Karpas-422 (cell line): ENCODE results near the gene LEMD2. TPM values are rescaled to one million over a fixed set of nuclear protein-coding genes. Genes with fewer than 3 reads are reported as not detected.

Experiments used
- DNase-seq: peaks from one replicate; pipeline ENCODE4 v3.0.0-alpha.2; 2015
- H2AFZ ChIP-seq: fragments of 200-600 bp; sonication (generic); 2 replicates; pipeline ENCODE4 v1.6.1; 2014; ENCODE audit warnings: antibody characterized with exemption, low read length, mixed read lengths
- H3K27ac ChIP-seq: fragments of 200-600 bp; sonication (generic); 2 replicates; pipeline ENCODE4 v1.5.1; 2014; ENCODE audit warnings: mild to moderate bottlenecking, low read length, moderate library complexity
- H3K27me3 ChIP-seq: fragments of 200-600 bp; sonication (generic); 2 replicates; pipeline ENCODE4 v1.6.1; 2014; ENCODE audit warnings: low read length, mixed read lengths
- H3K36me3 ChIP-seq: fragments of 200-600 bp; sonication (generic); 2 replicates; pipeline ENCODE4 v1.6.1; 2014; ENCODE audit warnings: low read length, mixed read lengths; ENCODE audit not compliant: insufficient read depth
- H3K4me1 ChIP-seq: fragments of 200-600 bp; sonication (generic); 2 replicates; pipeline ENCODE4 v1.6.1; 2014; ENCODE audit warnings: mild to moderate bottlenecking, low read length, mixed read lengths
- H3K4me2 ChIP-seq: fragments of 200-600 bp; sonication (generic); 2 replicates; pipeline ENCODE4 v1.6.1; 2014; ENCODE audit warnings: low read length, low read depth, mild to moderate bottlenecking; ENCODE audit not compliant: poor library complexity, severe bottlenecking
- H3K4me3 ChIP-seq: fragments of 200-600 bp; sonication (generic); 2 replicates; pipeline ENCODE4 v1.5.1; 2014; ENCODE audit warnings: mild to moderate bottlenecking, antibody characterized with exemption, low read length, mixed read lengths
- H3K79me2 ChIP-seq: fragments of 200-600 bp; sonication (generic); 2 replicates; pipeline ENCODE4 v1.6.1; 2014; ENCODE audit warnings: mild to moderate bottlenecking, low read length, mixed read lengths
- H3K9ac ChIP-seq: fragments of 200-600 bp; sonication (generic); 2 replicates; pipeline ENCODE4 v1.6.0; 2014; ENCODE audit warnings: low read length
- H3K9me2 ChIP-seq: fragments of 200-600 bp; sonication (generic), shearing (Covaris generic); replicated peaks from 2 replicates; pipeline ENCODE4 v1.6.0; 2014; ENCODE audit warnings: mild to moderate bottlenecking, low read length, moderate library complexity; ENCODE audit not compliant: insufficient read depth
- H3K9me3 ChIP-seq: fragments of 300-700, 200-600 bp; sonication (generic); 2 replicates; pipeline ENCODE4 v1.6.1; 2014; ENCODE audit warnings: low read length, mixed read lengths
- H4K20me1 ChIP-seq: fragments of 200-600 bp; sonication (generic); 2 replicates; pipeline ENCODE4 v1.6.1; 2014; ENCODE audit warnings: mild to moderate bottlenecking, antibody characterized with exemption, low read length, low read depth; ENCODE audit not compliant: insufficient read depth
- total RNA-seq: library from RNA; depleted of rRNA; stranded (reverse); fragments of >200 nt; shearing (Covaris generic); gene quantifications from 2 replicates; pipeline ENCODE4 v1.2.3, GENCODE V29; 2014; ENCODE audit warnings: low replicate concordance

The LEMD2 gene
- total RNA-seq, 1 experiment from 2014 or later, result 32.8 TPM

DNA sequence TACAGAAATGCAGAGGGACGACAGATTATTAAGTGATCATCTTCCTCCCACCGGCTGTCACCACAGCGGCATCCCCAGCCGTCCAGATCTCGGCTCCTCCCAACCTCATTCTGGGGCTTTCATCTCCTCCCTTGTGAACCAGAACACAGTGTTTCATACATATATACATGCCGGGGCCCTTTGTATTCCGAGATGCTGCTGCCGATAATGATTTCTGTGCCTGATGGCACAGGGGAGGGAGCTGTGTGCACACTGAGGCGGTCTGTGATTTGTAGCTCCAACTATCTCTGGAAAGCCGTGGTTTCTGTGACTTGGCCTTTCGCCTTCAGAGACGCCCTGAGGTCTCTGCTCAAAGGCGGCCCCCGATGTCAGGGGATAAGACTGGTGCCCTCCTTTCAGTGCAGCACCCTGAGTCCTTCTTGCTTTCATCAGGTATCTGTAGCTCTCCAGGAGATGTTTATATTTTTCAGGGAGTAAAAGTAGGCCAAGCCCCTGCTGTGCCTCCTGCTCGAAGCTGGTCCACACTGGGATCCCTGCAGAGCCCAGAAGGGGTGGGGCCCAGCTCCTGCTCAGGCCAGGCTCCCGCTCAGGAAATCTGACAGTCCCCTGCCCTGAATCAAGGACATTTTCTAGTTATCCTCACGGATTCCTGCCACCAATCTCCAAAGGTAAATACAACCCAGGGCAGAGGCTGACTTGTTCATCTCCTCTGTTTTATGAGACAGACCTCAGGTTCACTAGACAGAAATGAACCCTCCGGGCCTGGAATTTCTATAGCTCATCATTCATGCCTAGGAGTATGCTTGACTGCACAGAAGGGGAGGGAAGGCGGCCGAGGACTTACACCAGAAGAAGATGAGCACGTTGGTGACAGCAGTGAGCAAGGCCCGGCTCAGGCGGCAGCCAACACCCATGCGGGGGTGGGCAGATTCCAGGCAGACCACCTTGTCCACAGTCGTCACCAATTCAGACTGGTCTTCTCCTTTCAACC, 11.2 kb downstream of the LEMD2 start:
- no peak overlapping the region for H3K4me2 ChIP-seq
- no peak overlapping the region for H3K27ac ChIP-seq

DNA sequence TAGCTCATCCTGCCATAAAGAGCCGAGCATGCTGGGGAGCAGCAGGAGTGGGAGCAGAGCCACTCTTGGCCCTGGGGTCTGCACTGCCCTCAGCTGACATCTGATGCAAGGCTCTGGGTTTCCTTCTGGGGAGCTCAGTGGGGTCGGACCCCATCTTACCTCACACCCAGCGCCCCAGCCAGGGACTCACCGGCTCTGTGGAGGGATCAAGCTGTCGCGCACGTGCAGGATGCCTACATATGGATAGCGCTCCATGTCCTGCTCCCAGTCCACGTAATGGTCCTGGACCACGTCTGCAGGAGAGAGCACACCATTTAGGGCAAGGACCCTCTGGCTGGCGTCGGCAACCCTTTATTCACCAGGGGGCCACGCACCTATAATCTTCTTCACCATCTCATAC, 12.2 kb downstream of the LEMD2 start:
- Histone ChIP-seq H4K20me1 (peaks cover 19% of the 10 kb centered on the region; the same call in 1 of the 2 replicates), H3K79me2 (no peaks in the 10 kb centered on the region), H3K9ac (no peak overlapping the region), H3K4me3 (no peak overlapping the region), H3K4me2 (no peak overlapping the region), H3K36me3 (peaks cover 34% of the 10 kb centered on the region), H3K27me3 (no peaks in the 10 kb centered on the region), H3K27ac (no peak overlapping the region), H2AFZ (no peak overlapping the region), H3K9me2 (no peaks in the 10 kb centered on the region), H3K9me3 (no peaks in the 10 kb centered on the region), H3K4me1 (no peaks in the 10 kb centered on the region)
- DNase-seq, result no peak

More for the DNA sequence above, 11.2 kb downstream of the LEMD2 start:
- no peaks in the 10 kb centered on the region for H3K27me3 ChIP-seq
- no peak for DNase-seq
- H3K36me3 ChIP-seq, result peaks cover 37% of the 10 kb centered on the region
- no peaks in the 10 kb centered on the region for H3K4me1 ChIP-seq
- peaks cover 14% of the 10 kb centered on the region; the same call in 1 of the 2 replicates for H4K20me1 ChIP-seq
- no peak overlapping the region for H3K9ac ChIP-seq
- no peaks in the 10 kb centered on the region for H3K9me3 ChIP-seq
- H2AFZ ChIP-seq, result no peak overlapping the region
- no peaks in the 10 kb centered on the region for H3K9me2 ChIP-seq
- H3K79me2 ChIP-seq, result no peaks in the 10 kb centered on the region
- no peak overlapping the region for H3K4me3 ChIP-seq

DNA sequence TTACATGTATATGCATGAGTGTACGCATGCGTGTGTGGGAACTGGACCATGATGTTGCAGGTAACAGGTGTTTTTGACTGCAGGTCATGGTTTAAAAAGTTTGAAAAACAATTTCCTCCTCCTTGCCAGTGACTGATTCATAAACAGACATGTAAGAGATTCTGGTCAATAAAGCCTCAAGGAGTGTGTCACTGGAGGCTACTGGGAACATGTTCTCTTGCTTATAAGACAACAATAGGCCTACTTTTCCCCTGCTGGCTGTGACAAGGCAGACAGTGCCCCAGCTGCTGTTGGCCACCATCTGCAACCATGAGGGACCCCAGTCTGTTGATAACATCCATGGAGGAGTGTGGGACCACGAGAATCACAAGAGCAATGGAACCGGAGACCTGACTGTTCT, 12.7 kb downstream of the LEMD2 start:
- no peak for DNase-seq
- Histone ChIP-seq H3K9ac (no peak overlapping the region), H2AFZ (no peak overlapping the region), H3K36me3 (peaks cover 33% of the 10 kb centered on the region), H4K20me1 (peaks cover 23% of the 10 kb centered on the region; the same call in 1 of the 2 replicates), H3K27me3 (no peaks in the 10 kb centered on the region), H3K9me3 (no peaks in the 10 kb centered on the region), H3K9me2 (no peaks in the 10 kb centered on the region), H3K27ac (no peak overlapping the region), H3K79me2 (no peaks in the 10 kb centered on the region), H3K4me1 (no peaks in the 10 kb centered on the region), H3K4me3 (no peak overlapping the region), H3K4me2 (no peak overlapping the region)

DNA sequence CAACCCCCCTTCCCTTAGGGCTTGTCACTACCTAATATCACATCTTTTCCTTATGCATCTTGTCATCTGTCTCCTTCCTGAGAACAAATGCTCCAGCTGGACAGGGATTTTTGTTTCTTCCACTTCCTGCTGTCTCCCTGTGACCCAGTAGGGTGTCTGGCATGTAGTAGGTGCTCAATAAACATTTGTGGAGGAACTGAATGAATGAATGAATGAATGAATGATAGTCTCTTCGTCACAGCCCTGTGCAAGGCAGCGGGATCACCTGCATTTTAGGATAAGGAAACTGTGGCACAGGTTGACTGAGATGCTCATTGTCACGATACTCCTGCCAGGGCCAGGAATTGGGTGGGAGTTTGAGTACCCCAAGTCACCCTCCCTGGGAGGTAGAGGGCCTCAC, 14.2 kb downstream of the LEMD2 start:
- Histone ChIP-seq H3K27me3 (no peaks in the 10 kb centered on the region), H3K9me3 (no peaks in the 10 kb centered on the region), H3K9ac (no peak overlapping the region), H3K4me1 (no peaks in the 10 kb centered on the region), H2AFZ (no peak overlapping the region), H3K9me2 (no peaks in the 10 kb centered on the region), H4K20me1 (peaks cover 28% of the 10 kb centered on the region; the same call in 1 of the 2 replicates), H3K27ac (no peak overlapping the region), H3K4me3 (no peak overlapping the region), H3K79me2 (no peaks in the 10 kb centered on the region), H3K36me3 (peaks cover 25% of the 10 kb centered on the region), H3K4me2 (no peak overlapping the region)
- DNase-seq, result no peak

DNA sequence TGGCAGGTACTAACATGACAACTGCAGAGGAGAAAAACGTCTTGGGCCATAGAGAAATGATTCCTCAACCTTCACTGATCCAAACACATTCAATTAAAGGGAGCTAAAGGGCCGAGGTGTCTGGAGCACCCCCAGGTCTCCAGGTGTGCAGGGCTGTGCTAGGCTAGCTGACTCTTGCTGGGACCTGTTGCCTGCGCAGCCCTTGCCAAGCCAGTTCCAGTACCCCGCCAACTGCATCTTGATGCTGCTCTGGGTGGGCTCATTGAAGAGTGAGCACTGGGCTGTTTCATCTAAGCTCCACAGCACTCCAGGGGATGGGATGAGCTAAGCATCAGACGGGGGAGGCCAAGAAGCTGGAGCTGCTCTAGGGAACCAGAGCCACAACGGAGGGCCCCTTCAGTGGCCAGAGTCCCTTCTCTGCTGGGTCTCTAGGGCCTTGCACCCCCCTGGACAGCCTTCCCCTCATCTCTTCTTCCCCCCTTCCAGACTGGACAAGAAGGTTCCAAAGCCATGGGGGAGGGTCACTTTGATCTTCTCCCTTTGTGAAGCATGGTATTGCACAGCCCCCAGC, 15.9 kb downstream of the LEMD2 start:
- no peak for DNase-seq
- Histone ChIP-seq H3K9me2 (no peaks in the 10 kb centered on the region), H3K36me3 (peaks cover 14% of the 10 kb centered on the region), H3K4me2 (no peak overlapping the region), H3K9ac (no peak overlapping the region), H3K9me3 (no peaks in the 10 kb centered on the region), H3K4me1 (no peaks in the 10 kb centered on the region), H3K27ac (no peak overlapping the region), H3K4me3 (no peak overlapping the region), H4K20me1 (peaks cover 28% of the 10 kb centered on the region; the same call in 1 of the 2 replicates), H2AFZ (no peak overlapping the region), H3K27me3 (no peaks in the 10 kb centered on the region), H3K79me2 (no peaks in the 10 kb centered on the region)

DNA sequence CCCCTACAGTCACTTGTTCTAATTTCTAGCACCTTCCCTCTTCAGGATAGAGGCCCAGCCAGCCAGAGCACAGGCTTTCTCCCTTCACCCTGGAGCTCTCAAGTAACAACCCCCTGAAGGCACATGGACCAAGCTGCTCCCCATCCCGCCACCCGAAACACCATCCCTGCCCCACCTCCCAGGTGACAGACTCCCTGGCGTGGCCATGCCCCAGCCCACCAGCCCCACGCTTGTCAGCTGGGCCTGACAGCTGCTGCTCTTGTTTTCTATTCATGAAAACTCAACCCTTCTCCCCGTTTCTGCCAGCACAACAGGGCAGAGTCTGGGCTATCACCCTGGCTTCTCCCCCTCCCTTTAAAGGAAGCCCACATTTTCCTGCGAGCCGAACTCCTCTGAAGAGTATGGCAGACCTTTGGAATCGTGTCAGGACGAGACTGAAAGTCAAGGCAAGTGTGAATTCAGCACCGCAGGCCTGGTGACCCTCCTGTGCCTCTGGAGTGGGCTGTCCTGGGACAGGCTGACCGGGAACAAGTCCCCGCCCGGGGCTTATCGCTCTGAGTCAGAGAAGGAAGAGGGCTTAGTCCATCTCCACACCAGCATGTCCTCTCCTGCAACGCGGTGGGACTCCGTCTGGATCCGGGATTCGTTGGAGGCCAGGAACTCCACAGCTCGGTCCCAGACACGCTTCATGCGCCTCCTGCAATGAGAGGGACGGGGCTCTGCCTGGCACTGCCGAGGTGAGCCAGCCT, 16.7 kb downstream of the LEMD2 start:
- Histone ChIP-seq H3K9me3 (no peaks in the 10 kb centered on the region), H3K27ac (no peak overlapping the region), H3K79me2 (no peaks in the 10 kb centered on the region), H4K20me1 (peaks cover 28% of the 10 kb centered on the region; the same call in 1 of the 2 replicates), H3K4me2 (no peak overlapping the region), H3K27me3 (no peaks in the 10 kb centered on the region), H3K9ac (no peak overlapping the region), H3K36me3 (peaks cover 13% of the 10 kb centered on the region), H3K4me3 (no peak overlapping the region), H3K9me2 (no peaks in the 10 kb centered on the region), H2AFZ (no peak overlapping the region), H3K4me1 (no peaks in the 10 kb centered on the region)
- no peak for DNase-seq

DNA sequence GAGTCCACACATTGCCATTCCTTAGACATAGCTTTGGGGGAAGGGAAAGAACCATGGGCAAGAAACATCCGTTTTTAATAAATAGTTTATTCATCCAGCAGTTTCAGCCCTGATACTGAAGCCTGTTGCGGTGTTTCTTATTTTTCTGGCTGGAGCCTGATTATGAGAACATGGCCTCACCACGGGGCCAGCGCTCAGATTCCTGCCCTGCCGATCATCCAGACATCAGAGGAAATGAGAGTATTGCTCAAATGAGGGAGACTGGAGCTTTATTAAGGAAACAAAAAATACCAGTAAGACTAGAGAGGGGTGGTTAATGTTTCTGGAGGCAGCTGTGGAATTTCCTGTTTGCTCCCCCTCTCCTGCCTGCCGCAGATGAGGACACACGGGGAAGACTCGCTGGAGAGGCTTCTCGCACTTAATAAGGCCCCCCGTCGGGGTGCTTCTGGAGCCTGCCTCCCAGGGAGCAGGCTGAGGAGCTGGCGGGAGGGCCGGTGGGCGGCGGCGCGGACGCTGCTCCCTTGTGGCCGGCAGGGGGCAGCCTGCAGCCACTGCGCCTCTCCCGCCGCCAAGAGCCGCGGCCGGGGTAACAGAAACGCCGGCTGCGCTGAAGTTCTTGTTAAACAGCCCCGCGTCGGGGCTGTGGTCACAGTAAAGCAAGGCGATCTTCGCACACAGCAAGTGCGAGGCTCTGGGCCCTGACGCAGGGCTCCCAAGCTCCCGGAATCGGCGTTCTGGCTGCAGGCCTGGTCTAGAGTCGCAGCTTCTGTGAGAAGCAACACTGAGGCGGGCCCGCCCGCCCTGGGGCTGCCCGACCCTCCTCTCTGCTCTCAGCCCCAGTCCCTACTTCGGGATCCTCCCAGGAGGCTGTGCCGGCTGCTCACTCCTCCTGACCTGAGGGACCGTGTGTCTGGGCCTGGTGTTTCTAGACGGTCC, 17.5 kb downstream of the LEMD2 start:
- Histone ChIP-seq H4K20me1 (peaks cover 28% of the 10 kb centered on the region; the same call in 1 of the 2 replicates), H3K9ac (no peak overlapping the region), H3K36me3 (peaks cover 12% of the 10 kb centered on the region), H3K27me3 (no peaks in the 10 kb centered on the region), H3K79me2 (no peaks in the 10 kb centered on the region), H2AFZ (no peak overlapping the region), H3K9me2 (no peaks in the 10 kb centered on the region), H3K9me3 (no peaks in the 10 kb centered on the region), H3K4me3 (no peak overlapping the region), H3K4me2 (no peak overlapping the region), H3K27ac (no peak overlapping the region), H3K4me1 (no peaks in the 10 kb centered on the region)
- DNase-seq, result peak; percentile 86
